ENCODE results near the gene PRG2.
A peak's percentile ranks its signal among the peaks of the same experiment; 100 is the strongest.

The PRG2 gene

GRCh38 chr11:57390535-57390934 is at the start of gene PRG2:
Gene PRG2 (minus strand): TSS chr11:57390650. CDS start chr11:57389944, 706 bp downstream.
- DNase-seq = no peak

- DNase-seq = no peak
Observed at GRCh38 chr11:57439786-57440185, 49.3 kb upstream of the PRG2 start.

GRCh38 chr11:57438345-57439285 is 48.2 kb upstream of the PRG2 start:
- DNase-seq = no peak

- no peak for DNase-seq
Observed at GRCh38 chr11:57436031-57436430, 45.6 kb upstream of the PRG2 start.

- DNase-seq = no peak
Observed at GRCh38 chr11:57434640-57435546, 44.4 kb upstream of the PRG2 start.

GRCh38 chr11:57432714-57433163 is 42.3 kb upstream of the PRG2 start:
- no peak for DNase-seq

- no peak for DNase-seq
Observed at GRCh38 chr11:57432149-57432561, 41.7 kb upstream of the PRG2 start.

- DNase-seq = no peak
Observed at GRCh38 chr11:57430952-57431351, 40.5 kb upstream of the PRG2 start.

- DNase-seq = no peak
Observed at GRCh38 chr11:57429946-57430345, 39.5 kb upstream of the PRG2 start.

- no peak for DNase-seq
Observed at GRCh38 chr11:57428643-57429042, 38.2 kb upstream of the PRG2 start.

GRCh38 chr11:57427727-57428082 is 37.3 kb upstream of the PRG2 start:
- no peak for DNase-seq

GRCh38 chr11:57426929-57427726 is 36.7 kb upstream of the PRG2 start, which contains the start of gene SLC43A3:
Gene SLC43A3 (minus strand): TSS chr11:57427121. CDS start chr11:57426172, 949 bp downstream.
- DNase-seq = peak; percentile 67

GRCh38 chr11:57426439-57426928 is 36.0 kb upstream of the PRG2 start:
- DNase-seq = no peak

GRCh38 chr11:57425565-57426438 is 35.4 kb upstream of the PRG2 start:
- DNase-seq = no peak

GRCh38 chr11:57424792-57425564 is 34.5 kb upstream of the PRG2 start:
- DNase-seq = peak; percentile 83

GRCh38 chr11:57424137-57424791 is 33.8 kb upstream of the PRG2 start:
- DNase-seq = no peak

- DNase-seq = no peak
Observed at GRCh38 chr11:57422669-57423068, 32.2 kb upstream of the PRG2 start.

GRCh38 chr11:57421805-57422204 is 31.4 kb upstream of the PRG2 start:
- no peak for DNase-seq

- no peak for DNase-seq
Observed at GRCh38 chr11:57421066-57421465, 30.6 kb upstream of the PRG2 start.

- DNase-seq = no peak
Observed at GRCh38 chr11:57419146-57419545, 28.7 kb upstream of the PRG2 start.
